Smooth muscle cell (in vitro differentiated cells): Measurements from ENCODE around the gene SLC27A1. TPM values are rescaled to one million over a fixed set of nuclear protein-coding genes. Genes with fewer than 3 reads are reported as not detected.

Experiments used
- DNase-seq: peaks from one replicate; lab custom pipeline; 2025; ENCODE audit not compliant: unreplicated experiment; lab: John Stamatoyannopoulos, UW
- H2AFZ ChIP-seq: fragments of 200-600 bp; sonication (generic); 2 replicates; pipeline ENCODE4 v1.6.0; 2016; ENCODE audit warnings: antibody characterized with exemption, low read depth, mild to moderate bottlenecking
- H3F3A ChIP-seq: fragments of 200-600 bp; sonication (generic); 2 replicates; pipeline ENCODE4 v1.6.0; 2017; ENCODE audit warnings: antibody characterized with exemption, low read depth
- H3K27ac ChIP-seq: fragments of 200-600 bp; sonication (generic); 2 replicates; pipeline ENCODE4 v1.5.1; 2016; ENCODE audit warnings: low read depth, mild to moderate bottlenecking
- H3K27me3 ChIP-seq: fragments of 200-600 bp; sonication (generic); 2 replicates; pipeline ENCODE4 v1.6.1; 2016; ENCODE audit warnings: low read depth, mild to moderate bottlenecking
- H3K36me3 ChIP-seq: fragments of 200-600 bp; sonication (generic); 2 replicates; pipeline ENCODE4 v1.5.1; 2016; ENCODE audit warnings: low read depth
- H3K4me1 ChIP-seq: fragments of 200-600 bp; sonication (generic); 2 replicates; pipeline ENCODE4 v1.5.1; 2016; ENCODE audit warnings: low read depth
- H3K4me2 ChIP-seq: fragments of 200-600 bp; sonication (generic); 2 replicates; pipeline ENCODE4 v1.6.0; 2016; ENCODE audit warnings: mild to moderate bottlenecking
- H3K4me3 ChIP-seq: fragments of 200-600 bp; sonication (generic); 2 replicates; pipeline ENCODE4 v1.5.1; 2016; ENCODE audit warnings: mild to moderate bottlenecking
- H3K79me2 ChIP-seq: fragments of 200-600 bp; sonication (generic); 2 replicates; pipeline ENCODE4 v1.6.0; 2016; ENCODE audit warnings: low read depth, mild to moderate bottlenecking
- H3K9ac ChIP-seq: fragments of 200-600 bp; sonication (generic); 2 replicates; pipeline ENCODE4 v1.6.0; 2016; ENCODE audit warnings: low read depth
- H3K9me3 ChIP-seq: fragments of 200-600 bp; sonication (generic); replicated peaks from 2 replicates; pipeline ENCODE4 v1.5.1; 2016; ENCODE audit warnings: low read depth
- H4K20me1 ChIP-seq: fragments of 200-600 bp; sonication (generic); 2 replicates; pipeline ENCODE4 v1.6.0; 2016; ENCODE audit warnings: low read depth
- CTCF ChIP-seq: fragments of 200-600 bp; sonication (generic); IDR thresholded peaks from 2 replicates; pipeline ENCODE4 v1.5.1; 2017; ENCODE audit warnings: borderline replicate concordance, mild to moderate bottlenecking, antibody characterized with exemption; ENCODE audit not compliant: insufficient read depth, poor library complexity, severe bottlenecking
- WGBS: methylation state at CpG from one replicate; pipeline ENCODE4 v1.1.7; 2016; ENCODE audit warnings: low lambda C conversion rate; 5-methylcytosine and 5-hydroxymethylcytosine counted together
- polyA plus RNA-seq: library from polyadenylated mRNA; unstranded; fragments of >200 nt; fragmentation: Nextera tagmentation; extraction: Ambion mirVana; gene quantifications from 2 replicates; pipeline ENCODE4 v1.2.1, GENCODE V29; 2016
- total RNA-seq: library from RNA; depleted of rRNA; stranded (reverse); fragments of >200 nt; gene quantifications from 2 replicates; pipeline ENCODE4 v1.2.3, GENCODE V29; 2014

The SLC27A1 gene
- total and polyA plus RNA-seq, 2 experiments from 2014 or later: 9.7 to 11.5 TPM

GRCh38 chr19:17540174-17540573 is 69.8 kb downstream of the SLC27A1 start:
- no peak for TF ChIP-seq CTCF
- no peak for DNase-seq
- H4K20me1 ChIP-seq: no peaks in the 10 kb centered on the region
- no peak overlapping the region for H3K4me2 ChIP-seq
- no peaks in the 10 kb centered on the region for H3K79me2 ChIP-seq
- no peaks in the 10 kb centered on the region for H3K4me1 ChIP-seq
- no peaks in the 10 kb centered on the region for H3K9me3 ChIP-seq
- H3K27me3 ChIP-seq: peaks cover 5% of the 10 kb centered on the region
- no peak overlapping the region for H3K27ac ChIP-seq
- no peaks in the 10 kb centered on the region for H3F3A ChIP-seq
- no peak overlapping the region for H2AFZ ChIP-seq
- 88% methylated on average over 27 of the region's 30 CpGs for WGBS
- H3K9ac ChIP-seq: no peak overlapping the region
- no peaks in the 10 kb centered on the region for H3K36me3 ChIP-seq
- no peak overlapping the region for H3K4me3 ChIP-seq

GRCh38 chr19:17541184-17541759 is 70.9 kb downstream of the SLC27A1 start:
- H3K4me1 ChIP-seq: no peaks in the 10 kb centered on the region
- no peak for TF ChIP-seq CTCF

DNA sequence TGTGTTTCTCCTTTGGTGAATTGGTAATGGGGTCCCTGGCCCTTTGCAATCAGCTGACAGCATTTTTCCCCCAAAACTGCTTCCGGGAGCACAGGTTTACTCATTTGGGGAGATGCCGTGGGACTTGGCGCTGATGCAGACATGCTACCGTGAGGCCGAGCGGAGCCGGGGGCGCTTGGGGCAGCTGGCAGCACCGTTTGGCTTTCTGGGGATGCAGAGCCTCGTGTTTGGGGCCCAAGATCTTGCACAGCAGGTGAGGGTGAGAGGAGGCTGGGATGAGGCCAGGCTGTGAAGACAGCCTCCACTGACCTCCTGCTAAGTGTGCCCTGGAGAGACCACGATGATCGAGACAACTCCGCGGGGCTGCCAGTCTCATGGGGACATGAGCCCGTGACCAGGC is 71.7 kb downstream of the SLC27A1 start:
- Histone ChIP-seq H3K27me3 (peaks cover 5% of the 10 kb centered on the region), H3K36me3 (no peaks in the 10 kb centered on the region), H3K27ac (no peak overlapping the region), H3K79me2 (no peaks in the 10 kb centered on the region), H4K20me1 (no peaks in the 10 kb centered on the region), H3K4me1 (no peaks in the 10 kb centered on the region), H3F3A (no peaks in the 10 kb centered on the region), H2AFZ (no peak overlapping the region), H3K9me3 (no peaks in the 10 kb centered on the region), H3K4me2 (no peak overlapping the region), H3K9ac (no peak overlapping the region), H3K4me3 (no peak overlapping the region)
- 88% methylated on average over 15 of the region's 15 CpGs for WGBS
- DNase-seq: no peak
- no peak for TF ChIP-seq CTCF

More at GRCh38 chr19:17541184-17541759, 70.9 kb downstream of the SLC27A1 start:
- Histone ChIP-seq H3K9me3 (no peaks in the 10 kb centered on the region), H4K20me1 (no peaks in the 10 kb centered on the region), H3F3A (no peaks in the 10 kb centered on the region), H2AFZ (no peak overlapping the region), H3K9ac (no peak overlapping the region), H3K36me3 (no peaks in the 10 kb centered on the region), H3K79me2 (no peaks in the 10 kb centered on the region), H3K4me2 (no peak overlapping the region), H3K27me3 (peaks cover 5% of the 10 kb centered on the region), H3K27ac (no peak overlapping the region), H3K4me3 (no peak overlapping the region)
- WGBS: 95% methylated on average over 4 of the region's 4 CpGs
- no peak for DNase-seq
